ENCODE data around the gene TXNRD3.

The TXNRD3 gene

GRCh38 chr3:126569390-126569975, 85.4 kb downstream of the TXNRD3 start:
- TF ChIP-seq CTCF (IDR thresholded peaks at IDR 0.05; ENCODE audit: borderline replicate concordance, control extremely low read depth, extremely low read depth, insufficient read depth, missing control alignments), result no peak

GRCh38 chr3:126568776-126569342, 86.1 kb downstream of the TXNRD3 start:
- no peak for TF ChIP-seq CTCF (IDR thresholded peaks at IDR 0.05; ENCODE audit: borderline replicate concordance, control extremely low read depth, extremely low read depth, insufficient read depth, missing control alignments)
- DNase-seq (ENCODE audit: low spot score), result no peak
- in situ Hi-C loops (cut with MboI; ENCODE audit: low sequenced_read_pairs, unreplicated experiment), result no loop called here

More at GRCh38 chr3:126569390-126569975, 85.4 kb downstream of the TXNRD3 start:
- in situ Hi-C loops (cut with MboI; ENCODE audit: low sequenced_read_pairs, unreplicated experiment), result no loop called here
- DNase-seq (ENCODE audit: low spot score), result no peak

GRCh38 chr3:126567696-126568438, 87.1 kb downstream of the TXNRD3 start:
- TF ChIP-seq CTCF (IDR thresholded peaks at IDR 0.05; ENCODE audit: borderline replicate concordance, control extremely low read depth, extremely low read depth, insufficient read depth, missing control alignments), result no peak
- in situ Hi-C loops (cut with MboI; ENCODE audit: low sequenced_read_pairs, unreplicated experiment), result no loop called here
- peak; percentile 13 for DNase-seq (ENCODE audit: low spot score)

GRCh38 chr3:126562737-126563276, 92.1 kb downstream of the TXNRD3 start:
- no peak for DNase-seq (ENCODE audit: low spot score)
- TF ChIP-seq CTCF (IDR thresholded peaks at IDR 0.05; ENCODE audit: borderline replicate concordance, control extremely low read depth, extremely low read depth, insufficient read depth, missing control alignments), result no peak
- in situ Hi-C loops (cut with MboI; ENCODE audit: low sequenced_read_pairs, unreplicated experiment), result no loop called here

- in situ Hi-C loops (cut with MboI; ENCODE audit: low sequenced_read_pairs, unreplicated experiment), result no loop called here
- DNase-seq (ENCODE audit: low spot score), result no peak
- TF ChIP-seq CTCF (IDR thresholded peaks at IDR 0.05; ENCODE audit: borderline replicate concordance, control extremely low read depth, extremely low read depth, insufficient read depth, missing control alignments), result no peak
Measured at GRCh38 chr3:126558336-126559071, 96.4 kb downstream of the TXNRD3 start, which contains the start of gene C3orf22. Gene C3orf22, minus strand, starts transcription at chr3:126558932. Its CDS starts 5,542 bp downstream, at chr3:126553390.

GRCh38 chr3:126557761-126558160, 97.2 kb downstream of the TXNRD3 start:
- DNase-seq (ENCODE audit: low spot score), result no peak
- TF ChIP-seq CTCF (IDR thresholded peaks at IDR 0.05; ENCODE audit: borderline replicate concordance, control extremely low read depth, extremely low read depth, insufficient read depth, missing control alignments), result no peak
- in situ Hi-C loops (cut with MboI; ENCODE audit: low sequenced_read_pairs, unreplicated experiment), result no loop called here

Measured in GM13976 (cell line).